Tibial nerve (tissue), 3 donors: ENCODE data around the gene MAPK10.

Experiments
- POLR2A ChIP-seq, 2 donors: fragments of 450-650 bp; IDR thresholded peaks; one replicate each; pipeline ENCODE4 v1.6.1; 2017; ENCODE audit warnings: antibody characterized with exemption in 2 of 2, mild to moderate bottlenecking in 2 of 2, moderate library complexity in 2 of 2
- TF ChIP-seq, protein P1 (sequence below), 5 experiments: fragments of 200-600 bp in 3 of 5; fragments of 450-650 bp in 2 of 5; sonication (generic) in 3 of 5; IDR thresholded peaks; one replicate each; pipeline ENCODE4 v1.5.1; 2016 to 2019; ENCODE audit warnings: antibody characterized with exemption in 5 of 5, mild to moderate bottlenecking in 3 of 5, moderate library complexity in 2 of 5

DNA sequence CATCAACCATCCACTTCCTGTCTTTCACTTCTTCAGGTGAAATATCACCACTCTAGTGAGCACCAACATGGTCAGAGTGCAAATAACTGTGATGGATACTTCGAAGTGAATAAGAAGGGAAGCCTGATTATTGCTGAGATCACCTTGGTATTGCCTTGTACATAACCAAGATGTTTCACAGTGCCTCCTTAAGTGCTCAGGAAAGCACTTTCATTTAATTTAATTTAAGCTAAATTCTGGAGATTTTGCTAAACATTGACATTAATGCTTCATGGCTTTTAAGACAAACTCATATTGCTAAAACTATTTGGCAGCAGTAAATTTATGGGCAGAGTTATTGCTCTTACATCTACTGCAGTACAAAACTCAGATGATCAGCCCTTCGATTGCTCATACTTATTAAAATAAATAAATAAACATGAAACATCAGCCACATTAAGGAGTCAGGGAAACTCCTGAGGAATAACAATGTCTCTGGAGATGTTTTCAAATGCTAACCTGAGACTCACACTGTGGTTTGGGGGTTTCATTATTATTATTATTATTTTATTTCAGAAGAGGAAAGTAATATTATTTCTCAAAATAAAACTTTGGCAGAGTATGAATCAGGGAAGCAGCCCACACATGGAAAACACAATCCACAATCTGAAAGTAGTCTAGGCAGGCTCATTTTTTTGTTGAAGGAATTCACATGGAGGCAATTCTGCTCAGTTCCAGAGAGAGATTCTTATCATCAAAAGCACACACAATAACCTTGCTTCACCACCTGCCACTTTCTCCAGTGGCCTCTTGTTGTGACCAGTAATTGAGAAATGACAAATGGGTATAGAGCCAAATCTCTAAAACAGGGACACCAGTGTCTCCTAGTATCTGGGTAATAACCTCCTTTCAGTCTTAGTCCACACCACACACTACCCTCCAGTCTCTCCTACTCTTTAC, 344.2 kb downstream of the MAPK10 start:
- TF ChIP-seq POLR2A (IDR thresholded peaks at IDR 0.05): no peak
- TF ChIP-seq, protein P1, sequence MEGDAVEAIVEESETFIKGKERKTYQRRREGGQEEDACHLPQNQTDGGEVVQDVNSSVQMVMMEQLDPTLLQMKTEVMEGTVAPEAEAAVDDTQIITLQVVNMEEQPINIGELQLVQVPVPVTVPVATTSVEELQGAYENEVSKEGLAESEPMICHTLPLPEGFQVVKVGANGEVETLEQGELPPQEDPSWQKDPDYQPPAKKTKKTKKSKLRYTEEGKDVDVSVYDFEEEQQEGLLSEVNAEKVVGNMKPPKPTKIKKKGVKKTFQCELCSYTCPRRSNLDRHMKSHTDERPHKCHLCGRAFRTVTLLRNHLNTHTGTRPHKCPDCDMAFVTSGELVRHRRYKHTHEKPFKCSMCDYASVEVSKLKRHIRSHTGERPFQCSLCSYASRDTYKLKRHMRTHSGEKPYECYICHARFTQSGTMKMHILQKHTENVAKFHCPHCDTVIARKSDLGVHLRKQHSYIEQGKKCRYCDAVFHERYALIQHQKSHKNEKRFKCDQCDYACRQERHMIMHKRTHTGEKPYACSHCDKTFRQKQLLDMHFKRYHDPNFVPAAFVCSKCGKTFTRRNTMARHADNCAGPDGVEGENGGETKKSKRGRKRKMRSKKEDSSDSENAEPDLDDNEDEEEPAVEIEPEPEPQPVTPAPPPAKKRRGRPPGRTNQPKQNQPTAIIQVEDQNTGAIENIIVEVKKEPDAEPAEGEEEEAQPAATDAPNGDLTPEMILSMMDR (IDR thresholded peaks at IDR 0.05): no peak
